ENCODE data around the gene CDON.

The CDON gene

GRCh38 chr11:125954123-125954944 lies 108.3 kb downstream of the CDON start:
- DNase-seq, result no peak

GRCh38 chr11:125953401-125953935 lies 109.2 kb downstream of the CDON start:
- no peak for DNase-seq

GRCh38 chr11:125952973-125953372 lies 109.7 kb downstream of the CDON start:
- no peak for DNase-seq

GRCh38 chr11:125952559-125952958 lies 110.1 kb downstream of the CDON start:
- DNase-seq, result no peak

- DNase-seq, result no peak
These were observed 110.9 kb downstream of the CDON start for GRCh38 chr11:125951731-125952130.

- DNase-seq, result no peak
These were observed 111.7 kb downstream of the CDON start for GRCh38 chr11:125950696-125951651.

GRCh38 chr11:125950178-125950490 lies 112.5 kb downstream of the CDON start:
- no peak for DNase-seq

- no peak for DNase-seq
These were observed 113.1 kb downstream of the CDON start for GRCh38 chr11:125949271-125950177.

GRCh38 chr11:125948278-125949051 lies 114.2 kb downstream of the CDON start:
- DNase-seq, result no peak

GRCh38 chr11:125947419-125948277 lies 115.0 kb downstream of the CDON start:
- no peak for DNase-seq

- no peak for DNase-seq
These were observed 115.8 kb downstream of the CDON start for GRCh38 chr11:125946712-125947418.

GRCh38 chr11:125945797-125946520 lies 116.7 kb downstream of the CDON start, which contains the start of gene VSIG10L2:
TSS of gene VSIG10L2 (plus strand) at chr11:125946044. CDS start at chr11:125946056, 12 bp downstream.
- no peak for DNase-seq

GRCh38 chr11:125945011-125945796 lies 117.5 kb downstream of the CDON start:
- DNase-seq, result no peak

GRCh38 chr11:125944350-125945010 lies 118.2 kb downstream of the CDON start:
- no peak for DNase-seq

- no peak for DNase-seq
These were observed 118.9 kb downstream of the CDON start for GRCh38 chr11:125943661-125944349.

- no peak for DNase-seq
These were observed 119.8 kb downstream of the CDON start for GRCh38 chr11:125942771-125943428.
